ENCODE data around the gene FCRL3.

The FCRL3 gene

GRCh38 chr1:157682710-157683437 lies 17.7 kb downstream of the FCRL3 start:
- DNase-seq (ENCODE audit: low read depth in 1 of 2, low spot score in 1 of 2): no peak

- DNase-seq (ENCODE audit: low read depth in 1 of 2, low spot score in 1 of 2): no peak
Observed at GRCh38 chr1:157678721-157679120, 21.8 kb downstream of the FCRL3 start.

GRCh38 chr1:157673008-157673407 lies 27.6 kb downstream of the FCRL3 start:
- DNase-seq (ENCODE audit: low read depth in 1 of 2, low spot score in 1 of 2): no peak

GRCh38 chr1:157671895-157672294 lies 28.7 kb downstream of the FCRL3 start:
- DNase-seq (ENCODE audit: low read depth in 1 of 2, low spot score in 1 of 2): no peak

- DNase-seq (ENCODE audit: low read depth in 1 of 2, low spot score in 1 of 2): no peak
Observed at GRCh38 chr1:157659576-157660247, 40.9 kb downstream of the FCRL3 start.

GRCh38 chr1:157658571-157658970 lies 42.0 kb downstream of the FCRL3 start:
- no peak for DNase-seq (ENCODE audit: low read depth in 1 of 2, low spot score in 1 of 2)

- no peak for DNase-seq (ENCODE audit: low read depth in 1 of 2, low spot score in 1 of 2)
Observed at GRCh38 chr1:157653494-157653873, 47.1 kb downstream of the FCRL3 start.

- no peak for DNase-seq (ENCODE audit: low read depth in 1 of 2, low spot score in 1 of 2)
Observed at GRCh38 chr1:157652859-157653493, 47.6 kb downstream of the FCRL3 start.

GRCh38 chr1:157648317-157648716 lies 52.3 kb downstream of the FCRL3 start:
- no peak for DNase-seq (ENCODE audit: low read depth in 1 of 2, low spot score in 1 of 2)

- no peak for DNase-seq (ENCODE audit: low read depth in 1 of 2, low spot score in 1 of 2)
Observed at GRCh38 chr1:157646144-157646543, 54.4 kb downstream of the FCRL3 start.

- DNase-seq (ENCODE audit: low read depth in 1 of 2, low spot score in 1 of 2): no peak
Observed at GRCh38 chr1:157641177-157641576, 59.4 kb downstream of the FCRL3 start.

- DNase-seq (ENCODE audit: low read depth in 1 of 2, low spot score in 1 of 2): no peak
Observed at GRCh38 chr1:157639800-157640199, 60.8 kb downstream of the FCRL3 start.

- DNase-seq (ENCODE audit: low read depth in 1 of 2, low spot score in 1 of 2): no peak
Observed at GRCh38 chr1:157628773-157629172, 71.8 kb downstream of the FCRL3 start.
